ENCODE measurements around the gene BRWD1.

Gene BRWD1

GRCh38 chr21:39196310-39196709 is 117.1 kb downstream of the BRWD1 start:
- DNase-seq = no peak

- no peak for DNase-seq
Measured at GRCh38 chr21:39193380-39193779, 120.1 kb downstream of the BRWD1 start.

- no peak for DNase-seq
Measured at GRCh38 chr21:39189857-39190604, 123.4 kb downstream of the BRWD1 start.

- DNase-seq = no peak
Measured at GRCh38 chr21:39188521-39189139, 124.8 kb downstream of the BRWD1 start.

- DNase-seq = no peak
Measured at GRCh38 chr21:39187141-39187540, 126.3 kb downstream of the BRWD1 start.

GRCh38 chr21:39186676-39187075 is 126.8 kb downstream of the BRWD1 start:
- no peak for DNase-seq

GRCh38 chr21:39185157-39185556 is 128.3 kb downstream of the BRWD1 start:
- DNase-seq = no peak

GRCh38 chr21:39184050-39184980 is 129.1 kb downstream of the BRWD1 start:
- DNase-seq = no peak

- peak; percentile 90 for DNase-seq
Measured at GRCh38 chr21:39183272-39184049, 130.0 kb downstream of the BRWD1 start, which contains the start of gene PSMG1. TSS of gene PSMG1 (minus strand) at chr21:39183451. CDS start at chr21:39183385, 66 bp downstream.

GRCh38 chr21:39182484-39183271 is 130.8 kb downstream of the BRWD1 start:
- no peak for DNase-seq

GRCh38 chr21:39182016-39182415 is 131.4 kb downstream of the BRWD1 start:
- DNase-seq = no peak

- DNase-seq = no peak
Measured at GRCh38 chr21:39181205-39181818, 132.1 kb downstream of the BRWD1 start.

- no peak for DNase-seq
Measured at GRCh38 chr21:39180429-39181019, 132.9 kb downstream of the BRWD1 start.

GRCh38 chr21:39178421-39178820 is 135.0 kb downstream of the BRWD1 start:
- no peak for DNase-seq

GRCh38 chr21:39176271-39176709 is 137.1 kb downstream of the BRWD1 start:
- DNase-seq = no peak

GRCh38 chr21:39175665-39176064 is 137.8 kb downstream of the BRWD1 start:
- DNase-seq = no peak

- DNase-seq = no peak
Measured at GRCh38 chr21:39175154-39175553, 138.3 kb downstream of the BRWD1 start.

GRCh38 chr21:39173716-39174680 is 139.4 kb downstream of the BRWD1 start:
- DNase-seq = no peak

GRCh38 chr21:39169906-39170305 is 143.5 kb downstream of the BRWD1 start:
- no peak for DNase-seq

Data from effector CD4-positive, alpha-beta T cell (primary cell).